ENCODE data around the gene CRYBG1.

Gene CRYBG1

GRCh38 chr6:106496823-106497222, 136.3 kb downstream of the CRYBG1 start:
- no peak overlapping the region for H3K27ac Mint-ChIP-seq
- peaks cover 4% of the 10 kb centered on the region for H3K4me1 Mint-ChIP-seq
- ATAC-seq (ENCODE audit: low read depth) (no peak), DNase-seq (ENCODE audit: low spot score in 2 of 2) (no peak)
- H3K4me3 Mint-ChIP-seq, result no peak overlapping the region
- peaks cover 1% of the 10 kb centered on the region for H3K27me3 Mint-ChIP-seq
- peaks cover 1% of the 10 kb centered on the region for H3K9me3 Mint-ChIP-seq
- H3K36me3 Mint-ChIP-seq, result no peaks in the 10 kb centered on the region

- H3K4me3 Mint-ChIP-seq, result no peak overlapping the region
- no peaks in the 10 kb centered on the region for H3K4me1 Mint-ChIP-seq
- H3K36me3 Mint-ChIP-seq, result no peaks in the 10 kb centered on the region
- ATAC-seq (ENCODE audit: low read depth) (no peak), DNase-seq (ENCODE audit: low spot score in 2 of 2) (no peak)
- no peaks in the 10 kb centered on the region for H3K27me3 Mint-ChIP-seq
- no peak overlapping the region for H3K27ac Mint-ChIP-seq
- H3K9me3 Mint-ChIP-seq, result peaks cover 1% of the 10 kb centered on the region
Observed at GRCh38 chr6:106501960-106502371, 141.4 kb downstream of the CRYBG1 start.

GRCh38 chr6:106502559-106502958, 142.0 kb downstream of the CRYBG1 start:
- H3K9me3 Mint-ChIP-seq, result peaks cover 1% of the 10 kb centered on the region
- no peak overlapping the region for H3K27ac Mint-ChIP-seq

GRCh38 chr6:106508277-106508676, 147.8 kb downstream of the CRYBG1 start:
- H3K9me3 Mint-ChIP-seq, result no peaks in the 10 kb centered on the region
- DNase-seq (ENCODE audit: low spot score in 2 of 2), result no peak
- no peak for ATAC-seq (ENCODE audit: low read depth)
- H3K4me1 Mint-ChIP-seq, result peaks cover 18% of the 10 kb centered on the region
- H3K27me3 Mint-ChIP-seq, result no peaks in the 10 kb centered on the region
- no peak overlapping the region for H3K27ac Mint-ChIP-seq
- no peaks in the 10 kb centered on the region for H3K36me3 Mint-ChIP-seq
- no peak overlapping the region for H3K4me3 Mint-ChIP-seq

More at GRCh38 chr6:106502559-106502958, 142.0 kb downstream of the CRYBG1 start:
- DNase-seq (ENCODE audit: low spot score in 2 of 2), result no peak
- H3K36me3 Mint-ChIP-seq, result no peaks in the 10 kb centered on the region
- H3K4me1 Mint-ChIP-seq, result no peaks in the 10 kb centered on the region
- no peak overlapping the region for H3K4me3 Mint-ChIP-seq
- ATAC-seq (ENCODE audit: low read depth), result no peak
- H3K27me3 Mint-ChIP-seq, result no peaks in the 10 kb centered on the region

- H3K4me3 Mint-ChIP-seq, result no peak overlapping the region
- H3K9me3 Mint-ChIP-seq, result no peaks in the 10 kb centered on the region
- H3K36me3 Mint-ChIP-seq, result no peaks in the 10 kb centered on the region
- H3K27ac Mint-ChIP-seq, result no peak overlapping the region
- DNase-seq (ENCODE audit: low spot score in 2 of 2) (no peak), ATAC-seq (ENCODE audit: low read depth) (no peak)
- H3K27me3 Mint-ChIP-seq, result no peaks in the 10 kb centered on the region
- peaks cover 19% of the 10 kb centered on the region for H3K4me1 Mint-ChIP-seq
Observed at GRCh38 chr6:106508834-106509233, 148.3 kb downstream of the CRYBG1 start.

GRCh38 chr6:106509420-106510089, 149.0 kb downstream of the CRYBG1 start:
- H3K9me3 Mint-ChIP-seq, result no peaks in the 10 kb centered on the region
- no peaks in the 10 kb centered on the region for H3K27me3 Mint-ChIP-seq
- peak in 1 of 2 donors; percentile 36 for DNase-seq (ENCODE audit: low spot score in 2 of 2)
- peak overlapping the region; percentile 92 for H3K27ac Mint-ChIP-seq
- no peaks in the 10 kb centered on the region for H3K36me3 Mint-ChIP-seq
- H3K4me1 Mint-ChIP-seq, result peaks cover 27% of the 10 kb centered on the region
- ATAC-seq (ENCODE audit: low read depth), result peak; percentile 29
- peak overlapping the region; percentile 97 for H3K4me3 Mint-ChIP-seq

GRCh38 chr6:106510090-106510970, 149.8 kb downstream of the CRYBG1 start:
- DNase-seq (ENCODE audit: low spot score in 2 of 2), result peak in 1 of 2 donors; percentile 52
- H3K27ac Mint-ChIP-seq, result peak overlapping the region; percentile 92
- no peaks in the 10 kb centered on the region for H3K27me3 Mint-ChIP-seq
- peak; percentile 37 for ATAC-seq (ENCODE audit: low read depth)
- H3K4me3 Mint-ChIP-seq, result peak overlapping the region; percentile 97
- no peaks in the 10 kb centered on the region for H3K36me3 Mint-ChIP-seq
- no peaks in the 10 kb centered on the region for H3K9me3 Mint-ChIP-seq
- H3K4me1 Mint-ChIP-seq, result peaks cover 30% of the 10 kb centered on the region

- Mint-ChIP-seq H3K27me3 (no peaks in the 10 kb centered on the region), H3K4me1 (peaks cover 32% of the 10 kb centered on the region), H3K4me3 (peak overlapping the region; percentile 97), H3K27ac (peak overlapping the region; percentile 92), H3K9me3 (no peaks in the 10 kb centered on the region), H3K36me3 (no peaks in the 10 kb centered on the region)
- DNase-seq (ENCODE audit: low spot score in 2 of 2), result peak in 1 of 2 donors; percentile 39
- peak; percentile 18 for ATAC-seq (ENCODE audit: low read depth)
Observed at GRCh38 chr6:106511288-106512047, 151.0 kb downstream of the CRYBG1 start.

- H3K4me3 Mint-ChIP-seq, result peak overlapping the region; percentile 97
- peak; percentile 70 for ATAC-seq (ENCODE audit: low read depth)
- H3K27me3 Mint-ChIP-seq, result no peaks in the 10 kb centered on the region
- DNase-seq (ENCODE audit: low spot score in 2 of 2), result peak; percentile 76 to 79
- H3K4me1 Mint-ChIP-seq, result peaks cover 34% of the 10 kb centered on the region
- no peaks in the 10 kb centered on the region for H3K9me3 Mint-ChIP-seq
- H3K27ac Mint-ChIP-seq, result peak overlapping the region; percentile 92
- H3K36me3 Mint-ChIP-seq, result no peaks in the 10 kb centered on the region
Observed at GRCh38 chr6:106512048-106512967, 151.8 kb downstream of the CRYBG1 start.

- no peaks in the 10 kb centered on the region for H3K9me3 Mint-ChIP-seq
- no peaks in the 10 kb centered on the region for H3K36me3 Mint-ChIP-seq
- no peak for ATAC-seq (ENCODE audit: low read depth)
- peaks cover 34% of the 10 kb centered on the region for H3K4me1 Mint-ChIP-seq
- no peaks in the 10 kb centered on the region for H3K27me3 Mint-ChIP-seq
- no peak for DNase-seq (ENCODE audit: low spot score in 2 of 2)
- peak overlapping the region; percentile 92 for H3K27ac Mint-ChIP-seq
- H3K4me3 Mint-ChIP-seq, result peak overlapping the region; percentile 97
Observed at GRCh38 chr6:106512968-106513574, 152.6 kb downstream of the CRYBG1 start.

GRCh38 chr6:106513808-106514582, 153.5 kb downstream of the CRYBG1 start:
- peaks cover 37% of the 10 kb centered on the region for H3K4me1 Mint-ChIP-seq
- H3K27ac Mint-ChIP-seq, result peak overlapping the region; percentile 92
- H3K36me3 Mint-ChIP-seq, result no peaks in the 10 kb centered on the region
- H3K9me3 Mint-ChIP-seq, result no peaks in the 10 kb centered on the region
- ATAC-seq (ENCODE audit: low read depth) (no peak), DNase-seq (ENCODE audit: low spot score in 2 of 2) (no peak)
- H3K4me3 Mint-ChIP-seq, result peak overlapping the region; percentile 97
- no peaks in the 10 kb centered on the region for H3K27me3 Mint-ChIP-seq

GRCh38 chr6:106514583-106514885, 154.0 kb downstream of the CRYBG1 start:
- Mint-ChIP-seq H3K36me3 (no peaks in the 10 kb centered on the region), H3K9me3 (no peaks in the 10 kb centered on the region), H3K4me3 (peak overlapping the region; percentile 97), H3K4me1 (peaks cover 39% of the 10 kb centered on the region), H3K27ac (peak overlapping the region; percentile 92), H3K27me3 (no peaks in the 10 kb centered on the region)
- no peak for ATAC-seq (ENCODE audit: low read depth)
- DNase-seq (ENCODE audit: low spot score in 2 of 2), result no peak
